Activated CD8-positive, alpha-beta memory T cell treated with anti-CD3 and anti-CD28 coated beads, Interleukin-2, amount 50 U/mL, for 48 hours (primary cell): ENCODE measurements around the gene NLRC3.

ENCODE experiments used
- DNase-seq: peaks from one replicate; pipeline ENCODE4 v3.0.0-alpha.2; 2020

Gene NLRC3

GRCh38 chr16:3597676-3598075 is 20.5 kb upstream of the NLRC3 start:
- DNase-seq = no peak

- no peak for DNase-seq
Measured at GRCh38 chr16:3597226-3597625, 20.0 kb upstream of the NLRC3 start.

- DNase-seq = no peak
Measured at GRCh38 chr16:3596101-3596861, 19.1 kb upstream of the NLRC3 start.

- DNase-seq = no peak
Measured at GRCh38 chr16:3595521-3596021, 18.4 kb upstream of the NLRC3 start.

- DNase-seq = no peak
Measured at GRCh38 chr16:3595110-3595486, 17.9 kb upstream of the NLRC3 start.

GRCh38 chr16:3594316-3595109 is 17.3 kb upstream of the NLRC3 start:
- no peak for DNase-seq

- DNase-seq = no peak
Measured at GRCh38 chr16:3592559-3592958, 15.4 kb upstream of the NLRC3 start.

- DNase-seq = no peak
Measured at GRCh38 chr16:3591991-3592390, 14.8 kb upstream of the NLRC3 start.

- DNase-seq = no peak
Measured at GRCh38 chr16:3591436-3591803, 14.2 kb upstream of the NLRC3 start.

- no peak for DNase-seq
Measured at GRCh38 chr16:3590736-3591435, 13.7 kb upstream of the NLRC3 start.

- no peak for DNase-seq
Measured at GRCh38 chr16:3589991-3590701, 12.9 kb upstream of the NLRC3 start.

GRCh38 chr16:3589441-3589921 is 12.3 kb upstream of the NLRC3 start:
- no peak for DNase-seq

- no peak for DNase-seq
Measured at GRCh38 chr16:3589001-3589400, 11.8 kb upstream of the NLRC3 start.

- no peak for DNase-seq
Measured at GRCh38 chr16:3587547-3588110, 10.4 kb upstream of the NLRC3 start.

- no peak for DNase-seq
Measured at GRCh38 chr16:3584412-3584811, 7.2 kb upstream of the NLRC3 start.

- DNase-seq = no peak
Measured at GRCh38 chr16:3583303-3584038, 6.3 kb upstream of the NLRC3 start.

- no peak for DNase-seq
Measured at GRCh38 chr16:3582276-3583165, 5.3 kb upstream of the NLRC3 start.

GRCh38 chr16:3581392-3581791 is 4.2 kb upstream of the NLRC3 start:
- DNase-seq = no peak

GRCh38 chr16:3580686-3581085 is 3.5 kb upstream of the NLRC3 start:
- DNase-seq = no peak

GRCh38 chr16:3580251-3580651 is 3.0 kb upstream of the NLRC3 start:
- no peak for DNase-seq

- DNase-seq = no peak
Measured at GRCh38 chr16:3579776-3580175, 2.6 kb upstream of the NLRC3 start.
